Activated B cell treated with CpG ODN at 0.5 μM for 24 hours (primary cell): ENCODE measurements around the gene BAZ1B. TPM values are rescaled to one million over a fixed set of nuclear protein-coding genes. Genes with fewer than 3 reads are reported as not detected.
"Not testable (repeated sequence)": the region's sequence is repeated elsewhere in the genome, so short reads cannot be mapped to it uniquely, and the experiment has no call there.

Experiments
- ATAC-seq: fragments of 200-7000 bp; cut with Tn5 transposase; one replicate; pipeline ENCODE4 v1.10.0; 2021; ENCODE audit warnings: low read depth, mild to moderate bottlenecking, moderate library complexity
- CTCF ChIA-PET: fragments of 350-600 bp; sonication (Branson Sonifier 250); formaldehyde crosslinking; loops from one replicate; lab custom pipeline; 2021; ENCODE audit warnings: antibody characterized with exemption; lab: Charles Lee
- POLR2A ChIA-PET: fragments of 350-600 bp; sonication (Branson Sonifier 250); formaldehyde crosslinking; loops from one replicate; lab custom pipeline; 2021; ENCODE audit warnings: antibody characterized with exemption; lab: Charles Lee
- DNase-seq: peaks from one replicate; pipeline ENCODE4 v3.0.0; 2022
- H3K27ac Mint-ChIP-seq: one replicate; pipeline ENCODE4 v1.8.0; 2020; ENCODE audit warnings: mixed read lengths
- H3K27me3 Mint-ChIP-seq: one replicate; pipeline ENCODE4 v1.8.0; 2021; ENCODE audit warnings: mixed read lengths
- H3K36me3 Mint-ChIP-seq: one replicate; pipeline ENCODE4 v1.8.0; 2021; ENCODE audit warnings: low read depth, mixed read lengths
- H3K4me1 Mint-ChIP-seq: one replicate; pipeline ENCODE4 v1.8.0; 2021; ENCODE audit warnings: mixed read lengths
- H3K4me3 Mint-ChIP-seq: one replicate; pipeline ENCODE4 v1.8.0; 2020; ENCODE audit warnings: mild to moderate bottlenecking, mixed read lengths
- H3K9me3 Mint-ChIP-seq: one replicate; pipeline ENCODE4 v1.8.0; 2020; ENCODE audit warnings: mixed read lengths
- CTCF ChIP-seq: fragments of 200-600 bp; IDR thresholded peaks from one replicate; pipeline ENCODE4 v1.8.0; 2022; ENCODE audit warnings: antibody characterized with exemption, mild to moderate bottlenecking
- intact Hi-C: fragments of 100-400 bp; cut with micrococcal nuclease; formaldehyde crosslinking; loops from one replicate; pipeline ENCODE4 v1.15.1; 2024
- total RNA-seq: library from RNA; stranded (reverse); gene quantifications from 2 replicates; pipeline ENCODE4 v1.2.3, GENCODE V29; 2022

Gene BAZ1B
- total RNA-seq, 1 donor from 2014 or later, result 59.1 TPM

GRCh38 chr7:73537051-73537450, 15.0 kb upstream of the BAZ1B start:
- no peak for TF ChIP-seq CTCF
- Mint-ChIP-seq H3K4me3 (no peak overlapping the region), H3K27me3 (no peaks in the 10 kb centered on the region), H3K27ac (no peak overlapping the region), H3K9me3 (no peaks in the 10 kb centered on the region), H3K36me3 (peaks cover 65% of the 10 kb centered on the region), H3K4me1 (no peaks in the 10 kb centered on the region)
- no peak for ATAC-seq
- POLR2A ChIA-PET, result no interaction called here
- no peak for DNase-seq
- intact Hi-C loops, result no loop called here
- CTCF ChIA-PET, result no interaction called here

- Mint-ChIP-seq H3K4me1 (no peaks in the 10 kb centered on the region), H3K27ac (no peak overlapping the region), H3K9me3 (no peaks in the 10 kb centered on the region), H3K27me3 (no peaks in the 10 kb centered on the region), H3K4me3 (no peak overlapping the region), H3K36me3 (peaks cover 59% of the 10 kb centered on the region)
- intact Hi-C loops, result no loop called here
- ATAC-seq (no peak), DNase-seq (no peak)
- no peak for TF ChIP-seq CTCF
- CTCF ChIA-PET, result no interaction called here
- POLR2A ChIA-PET, result interaction anchor here (0.6 to 0.7 kb wide), 2 partner anchors 33 to 46 kb away, joined by 4 to 7 read pairs; no protein-coding TSS in a partner anchor
Observed at GRCh38 chr7:73536479-73536878, 14.4 kb upstream of the BAZ1B start.

- H3K4me1 Mint-ChIP-seq, ATAC-seq, intact Hi-C loops: not testable (repeated sequence)
Observed at GRCh38 chr7:73535918-73536317, 13.8 kb upstream of the BAZ1B start.

GRCh38 chr7:73533742-73534141, 11.6 kb upstream of the BAZ1B start:
- H3K36me3 Mint-ChIP-seq, result peaks cover 39% of the 10 kb centered on the region
- H3K27ac Mint-ChIP-seq, result no peak overlapping the region
- no peak for TF ChIP-seq CTCF
- no peak overlapping the region for H3K4me3 Mint-ChIP-seq
- no peaks in the 10 kb centered on the region for H3K9me3 Mint-ChIP-seq
- ChIA-PET POLR2A (no interaction called here), CTCF (no interaction called here)
- no peak for DNase-seq
- no peaks in the 10 kb centered on the region for H3K4me1 Mint-ChIP-seq
- H3K27me3 Mint-ChIP-seq, result no peaks in the 10 kb centered on the region
- intact Hi-C loops, result no loop called here
- no peak for ATAC-seq

More at GRCh38 chr7:73535918-73536317, 13.8 kb upstream of the BAZ1B start:
- H3K27me3 Mint-ChIP-seq, DNase-seq, H3K9me3 Mint-ChIP-seq, CTCF ChIA-PET, H3K27ac Mint-ChIP-seq, H3K4me3 Mint-ChIP-seq: not testable (repeated sequence)
- POLR2A ChIA-PET, result interaction anchor here (0.6 to 0.7 kb wide), 2 partner anchors 34 to 46 kb away, joined by 4 to 7 read pairs; no protein-coding TSS in a partner anchor
- peaks cover 56% of the 10 kb centered on the region for H3K36me3 Mint-ChIP-seq

- H3K4me1 Mint-ChIP-seq, result peaks cover 8% of the 10 kb centered on the region
- ChIA-PET CTCF (no interaction called here), POLR2A (no interaction called here)
- H3K27ac Mint-ChIP-seq, result no peak overlapping the region
- ATAC-seq (no peak), DNase-seq (no peak)
- H3K27me3 Mint-ChIP-seq, result no peaks in the 10 kb centered on the region
- H3K36me3 Mint-ChIP-seq, result peaks cover 25% of the 10 kb centered on the region
- TF ChIP-seq CTCF, result no peak
- no peaks in the 10 kb centered on the region for H3K9me3 Mint-ChIP-seq
- H3K4me3 Mint-ChIP-seq, result no peak overlapping the region
- intact Hi-C loops, result no loop called here
Observed at GRCh38 chr7:73532224-73532623, 10.1 kb upstream of the BAZ1B start.

- intact Hi-C loops, result no loop called here
- ATAC-seq, result no peak
- Mint-ChIP-seq H3K36me3 (peaks cover 13% of the 10 kb centered on the region), H3K27me3 (no peaks in the 10 kb centered on the region), H3K9me3 (no peaks in the 10 kb centered on the region), H3K4me3 (no peak overlapping the region), H3K27ac (no peak overlapping the region), H3K4me1 (peaks cover 15% of the 10 kb centered on the region)
- no peak for TF ChIP-seq CTCF
- ChIA-PET POLR2A (no interaction called here), CTCF (no interaction called here)
- no peak for DNase-seq
Observed at GRCh38 chr7:73530800-73531199, 8.7 kb upstream of the BAZ1B start.
